Measurements from ENCODE around the gene SYT1.

DNA sequence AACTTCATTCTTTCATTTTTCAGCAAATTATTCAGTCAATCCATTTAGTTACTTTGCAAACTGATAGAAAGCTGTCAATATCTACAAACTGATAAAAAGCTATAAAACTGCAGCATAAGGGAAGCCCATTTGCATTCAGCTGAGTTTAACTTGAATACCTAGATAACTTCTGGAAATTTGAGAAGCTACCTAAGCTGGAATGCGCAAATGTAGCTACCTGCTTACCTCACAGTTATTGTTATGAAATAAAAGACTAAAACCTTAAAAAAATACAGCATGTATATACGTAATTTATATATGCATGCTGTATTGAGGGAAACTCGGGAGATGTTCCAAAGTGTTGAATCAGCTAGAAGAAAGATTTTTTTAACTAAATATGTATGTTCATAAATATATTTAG is 94.4 kb downstream of the SYT1 start:
- TF ChIP-seq CTCF (IDR thresholded peaks at IDR 0.05) (no peak), POLR2A (IDR thresholded peaks at IDR 0.05) (no peak), EP300 (IDR thresholded peaks at IDR 0.05) (no peak)
